NCI-H2171 treated with DMSO at 0.1 percent for 48 hours (cell line): ENCODE results near the gene SBNO2.

ENCODE experiments used
- DNase-seq: peaks from one replicate; lab custom pipeline; 2025; lab: John Stamatoyannopoulos, UW

The SBNO2 gene

DNA sequence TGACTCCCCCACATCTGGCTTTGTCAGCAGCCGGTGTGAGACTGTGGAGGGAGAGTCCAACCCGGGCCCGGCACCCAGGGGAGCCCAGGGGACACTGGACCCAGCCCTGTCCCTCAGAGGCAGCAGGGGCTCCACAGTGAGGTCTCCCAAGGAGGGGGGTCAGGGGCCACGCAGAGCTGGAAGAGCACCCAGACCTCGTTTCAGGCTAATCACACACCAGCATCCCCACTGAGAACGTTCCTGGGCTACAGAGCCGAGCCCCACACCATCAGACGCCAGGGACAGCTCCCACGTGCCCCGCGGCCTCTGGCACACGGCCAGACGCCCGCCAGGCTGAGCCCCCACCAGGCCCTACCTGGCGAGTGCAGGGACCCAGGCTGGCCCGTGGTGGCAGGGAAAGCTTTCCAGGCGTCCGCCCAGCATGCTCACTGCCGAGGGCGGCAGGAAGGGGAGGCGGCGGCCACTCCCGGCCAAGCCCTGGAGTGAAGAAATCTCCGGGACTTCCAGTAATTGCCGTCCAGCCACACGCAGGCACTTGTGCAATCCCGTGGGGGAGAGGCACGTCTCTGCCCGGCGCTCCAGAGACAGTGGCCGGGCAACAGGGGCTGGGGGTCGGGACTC is 19.2 kb downstream of the SBNO2 start:
- DNase-seq = no peak

DNA sequence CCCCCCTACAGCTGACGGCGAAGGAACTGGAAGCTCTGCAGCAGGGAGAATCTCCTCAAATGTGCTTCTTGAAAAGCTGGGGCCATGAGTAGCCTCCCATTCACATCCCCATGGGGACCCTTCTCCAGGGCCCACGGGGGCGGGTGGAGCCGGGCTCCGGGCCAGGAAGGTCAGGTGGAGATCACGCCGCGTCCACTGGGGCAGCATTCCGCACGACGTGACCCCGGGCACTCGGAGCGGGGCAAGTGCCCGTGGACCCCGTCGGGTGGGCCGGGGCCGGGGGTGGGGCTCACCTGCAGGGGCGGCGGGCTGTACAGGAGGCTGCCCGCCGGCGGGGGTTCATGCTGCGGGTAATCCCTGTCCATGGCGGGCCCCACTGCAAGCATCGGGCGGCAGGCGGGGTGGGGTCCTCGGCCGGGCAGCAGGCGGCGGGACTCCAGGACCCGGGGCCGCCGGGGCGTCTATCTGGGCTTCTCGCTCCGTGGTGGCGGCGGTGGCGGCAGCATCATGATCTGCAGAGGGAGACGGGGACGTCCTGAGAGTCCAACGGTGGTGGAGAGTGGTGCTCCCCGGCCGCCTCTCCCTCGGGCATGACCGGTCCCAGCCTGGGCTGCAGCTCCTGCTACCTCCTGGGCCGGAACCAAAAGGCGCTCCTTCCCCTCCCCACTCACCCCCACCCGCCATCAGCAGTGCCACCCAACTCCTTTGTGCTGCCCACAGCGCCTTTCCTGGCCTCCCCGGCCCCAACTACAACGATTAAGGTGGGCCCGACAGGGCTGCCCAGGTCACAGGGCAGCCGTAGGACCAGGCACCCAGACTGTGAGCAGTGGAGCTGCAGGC is 20.0 kb downstream of the SBNO2 start:
- DNase-seq = no peak

DNA sequence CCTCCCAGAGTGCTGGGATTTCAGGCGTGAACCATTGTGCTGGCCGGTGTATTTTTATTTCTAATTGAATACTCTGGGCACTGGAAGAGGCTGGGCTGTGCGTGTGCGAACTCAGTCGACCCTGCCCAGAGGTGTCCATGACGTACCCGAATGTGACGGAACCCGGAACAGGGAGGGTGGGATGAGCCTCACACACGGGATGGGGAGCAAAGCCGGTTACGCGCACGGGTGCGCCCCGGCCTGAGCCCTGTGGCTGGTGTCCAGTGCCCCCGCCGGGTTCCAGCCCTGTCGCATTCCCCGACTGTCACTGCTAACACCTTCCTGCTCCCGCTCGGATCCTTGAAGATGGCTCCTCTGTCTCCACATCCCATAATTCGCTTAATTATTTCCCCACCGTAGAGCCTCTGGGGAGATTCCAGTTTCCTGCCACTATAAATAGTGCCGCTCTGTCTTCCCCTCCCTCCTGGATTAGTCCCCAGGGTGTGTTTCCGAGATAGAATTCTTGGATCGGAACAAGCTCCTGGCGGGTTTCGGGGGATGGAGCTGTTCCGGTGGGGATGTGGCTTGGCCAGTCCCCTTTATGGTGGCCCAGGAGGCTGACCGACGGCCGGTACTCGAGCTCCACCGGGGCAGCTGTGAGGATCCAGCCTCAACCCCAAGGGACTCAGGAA is 22.0 kb downstream of the SBNO2 start:
- DNase-seq = no peak

DNA sequence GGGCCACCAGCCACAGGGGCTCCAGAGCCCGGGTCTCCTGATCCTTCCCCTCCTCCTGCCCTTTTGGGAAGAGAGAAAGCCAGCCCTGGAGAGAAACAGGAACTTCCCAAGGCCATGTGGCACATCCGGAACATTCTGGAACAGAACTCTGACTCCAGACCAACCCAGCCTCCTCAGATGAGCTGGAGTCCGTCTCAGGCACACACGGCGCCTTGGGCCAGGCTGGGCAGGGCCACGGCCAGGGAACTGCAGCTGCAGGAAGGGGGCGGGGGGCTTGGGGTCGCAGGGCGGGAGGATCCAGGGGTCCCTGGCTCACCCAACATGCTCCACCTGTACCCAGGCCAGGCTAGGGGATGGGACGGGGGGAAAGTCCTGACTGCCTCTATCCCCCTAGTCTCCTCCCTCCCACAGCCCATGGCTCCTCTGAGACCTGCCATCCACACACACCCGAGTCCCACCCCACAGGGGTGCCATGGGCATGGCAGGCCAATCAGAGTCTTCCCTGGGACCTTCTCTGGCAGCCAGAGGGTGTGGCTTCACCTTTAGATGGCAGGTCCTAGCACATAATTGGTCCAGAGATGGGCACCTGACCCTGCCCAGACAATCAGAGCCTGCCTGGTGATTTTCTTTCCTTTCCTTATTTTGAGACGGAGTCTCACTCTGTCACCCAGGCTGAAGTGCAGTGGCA is 22.9 kb downstream of the SBNO2 start:
- DNase-seq = no peak

DNA sequence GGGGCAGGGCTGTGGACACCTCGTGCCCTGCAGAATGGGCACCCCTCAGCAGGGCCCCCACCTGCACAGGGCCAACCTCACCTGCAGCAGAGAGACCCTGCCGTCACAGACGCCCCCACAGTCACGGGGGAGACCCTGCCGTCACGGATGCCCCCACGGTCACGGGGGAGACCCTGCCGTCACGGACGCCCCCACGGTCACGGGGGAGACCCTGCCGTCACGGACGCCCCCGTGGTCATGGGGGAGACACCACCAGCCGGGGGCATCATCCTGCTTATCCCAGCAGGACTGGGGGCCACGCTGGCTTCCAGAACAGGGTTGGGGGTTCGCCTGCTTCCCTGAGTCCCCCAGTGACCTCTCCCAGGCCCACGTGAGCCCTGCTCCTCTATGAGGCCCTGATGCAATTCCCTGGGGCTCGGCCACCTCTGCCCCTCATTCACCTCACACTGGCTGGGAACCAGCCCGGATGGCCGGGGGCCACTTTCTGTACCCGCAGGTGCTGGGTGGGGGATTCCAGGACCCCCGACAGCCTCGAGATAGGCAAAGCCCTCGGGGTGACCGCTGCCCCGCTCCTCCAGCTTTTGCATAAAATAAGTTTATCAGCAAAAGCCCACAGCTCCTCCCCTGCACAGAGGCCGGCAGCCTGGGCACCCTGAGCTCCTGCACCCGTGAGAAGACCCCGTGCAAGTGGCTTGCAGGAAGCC is 23.6 kb downstream of the SBNO2 start:
- no peak for DNase-seq

DNA sequence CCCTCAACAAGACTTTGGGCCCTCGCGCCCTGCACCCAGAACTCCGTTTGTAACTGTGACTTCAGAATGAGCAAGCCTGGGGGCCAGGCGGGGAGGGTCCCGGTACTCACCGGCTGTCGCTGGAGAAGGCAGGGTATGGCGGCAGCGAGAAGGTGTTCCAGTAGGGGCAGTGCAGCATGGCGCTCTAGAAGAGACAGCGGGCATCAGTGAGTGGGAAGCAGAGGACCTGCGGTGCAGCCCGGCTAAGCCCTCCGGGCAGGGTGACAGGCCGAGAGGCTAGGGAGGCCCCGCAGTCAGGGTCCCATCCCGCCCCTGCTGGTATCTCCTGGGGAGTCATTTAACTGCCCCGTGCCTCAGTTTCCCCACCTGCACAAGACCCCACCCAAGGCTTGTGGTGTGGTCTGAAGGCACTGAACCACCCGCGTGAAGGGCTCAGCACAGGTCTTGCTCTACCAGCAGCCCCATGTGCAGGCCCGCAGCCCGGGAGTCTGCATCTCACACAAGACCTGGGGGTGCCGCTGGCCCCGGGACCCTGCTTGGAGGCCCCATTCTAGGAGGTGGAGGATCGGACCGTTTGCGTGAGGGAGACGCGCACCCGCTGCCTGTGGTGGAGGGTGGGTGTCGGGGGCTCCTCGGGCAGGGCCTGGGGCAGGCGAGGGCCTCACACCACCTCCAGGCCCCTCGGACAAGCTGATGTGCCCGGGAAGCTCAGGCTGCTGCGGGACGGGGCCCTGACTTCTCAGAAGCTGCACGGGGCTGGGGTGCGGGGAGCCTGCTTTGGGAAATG is 24.6 kb downstream of the SBNO2 start:
- no peak for DNase-seq

DNA sequence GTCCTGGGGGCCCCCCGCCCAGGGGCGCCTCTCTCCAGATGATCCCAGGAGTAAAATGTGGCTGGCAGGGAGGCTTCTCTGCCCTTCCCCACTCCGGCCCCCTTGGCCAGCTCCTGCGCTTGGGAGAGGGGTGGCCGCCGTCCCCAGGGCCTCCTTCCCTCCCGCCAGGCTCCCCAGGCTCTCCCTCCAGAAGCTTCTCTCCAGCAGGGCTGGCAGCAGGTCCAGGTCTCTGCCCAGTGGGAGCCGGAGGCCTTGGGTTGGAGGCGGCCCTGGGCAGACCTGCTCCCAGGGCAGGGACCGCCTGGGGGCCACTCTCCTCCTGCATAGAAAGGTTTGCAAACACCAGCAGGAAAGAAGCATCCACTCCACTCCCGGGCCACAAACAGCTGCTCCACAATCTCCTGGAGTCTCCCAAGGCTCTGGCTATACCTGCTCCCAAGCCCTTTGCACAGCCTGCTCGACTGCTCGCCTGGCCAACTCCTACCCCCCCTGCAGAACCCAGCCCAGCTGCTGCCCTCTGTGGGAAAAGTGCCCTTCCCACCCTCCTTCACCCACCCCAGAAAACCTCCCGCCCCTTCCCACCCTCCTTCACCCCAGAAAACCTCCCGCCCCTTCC is 26.0 kb downstream of the SBNO2 start:
- DNase-seq = no peak

DNA sequence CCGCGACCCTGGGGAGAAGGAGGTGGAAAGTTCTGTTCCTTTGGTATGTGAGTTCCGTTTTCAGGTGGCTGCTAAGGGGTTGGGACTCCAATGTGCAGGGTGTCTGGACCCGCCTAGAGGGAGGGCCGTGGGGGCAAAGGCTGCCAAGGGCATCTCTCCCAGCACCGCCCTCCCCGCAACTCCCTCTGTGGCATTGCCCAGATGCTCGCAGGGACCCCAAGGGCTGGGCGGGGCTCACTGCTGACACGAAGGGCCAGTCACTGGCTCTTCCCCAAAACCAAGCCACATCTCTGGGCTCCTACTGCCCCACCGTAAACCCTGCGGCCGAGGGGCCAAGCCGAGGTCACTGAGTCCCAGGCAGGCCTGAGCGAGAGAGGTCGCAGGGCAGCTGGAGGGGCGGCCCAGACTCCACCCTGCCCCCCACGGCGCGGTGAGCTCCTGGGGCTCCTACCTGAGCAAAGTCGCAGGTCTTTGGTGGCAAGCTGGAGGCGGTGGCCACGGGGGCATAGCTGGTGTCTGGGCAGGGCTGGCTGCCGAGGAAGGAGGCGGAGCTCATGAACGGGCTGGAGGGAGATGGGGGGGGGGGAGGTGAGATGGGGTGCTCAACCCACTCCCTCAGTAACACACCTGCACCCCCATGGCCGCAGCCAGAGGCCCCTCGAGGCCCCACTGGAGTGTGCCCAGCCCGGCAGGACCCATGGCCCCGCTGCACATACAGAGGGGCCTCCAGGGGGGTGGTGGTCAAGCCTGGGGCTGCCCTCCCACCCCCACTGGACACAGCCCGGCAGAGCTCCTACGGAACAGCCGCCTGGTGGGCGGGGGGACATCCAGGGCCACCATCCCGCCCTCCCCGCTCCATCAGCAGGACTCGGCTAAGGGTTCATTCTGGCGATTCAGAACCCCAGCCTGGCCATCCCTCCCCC is 26.9 kb downstream of the SBNO2 start:
- no peak for DNase-seq

DNA sequence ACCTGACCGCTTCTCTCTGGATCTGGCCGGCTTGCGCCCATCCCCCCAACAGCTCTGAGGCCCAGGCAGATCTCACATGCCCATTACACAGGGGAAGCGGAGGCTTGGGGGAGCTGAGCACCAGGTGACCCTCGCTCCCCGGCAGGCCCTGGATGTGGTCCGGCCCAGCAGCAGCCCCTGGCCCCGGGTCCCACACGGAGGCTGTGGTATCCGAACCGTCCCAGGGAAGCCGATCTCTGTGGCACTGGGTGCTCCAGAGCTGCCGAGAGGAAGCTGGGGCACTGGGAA is 27.7 kb downstream of the SBNO2 start:
- no peak for DNase-seq

DNA sequence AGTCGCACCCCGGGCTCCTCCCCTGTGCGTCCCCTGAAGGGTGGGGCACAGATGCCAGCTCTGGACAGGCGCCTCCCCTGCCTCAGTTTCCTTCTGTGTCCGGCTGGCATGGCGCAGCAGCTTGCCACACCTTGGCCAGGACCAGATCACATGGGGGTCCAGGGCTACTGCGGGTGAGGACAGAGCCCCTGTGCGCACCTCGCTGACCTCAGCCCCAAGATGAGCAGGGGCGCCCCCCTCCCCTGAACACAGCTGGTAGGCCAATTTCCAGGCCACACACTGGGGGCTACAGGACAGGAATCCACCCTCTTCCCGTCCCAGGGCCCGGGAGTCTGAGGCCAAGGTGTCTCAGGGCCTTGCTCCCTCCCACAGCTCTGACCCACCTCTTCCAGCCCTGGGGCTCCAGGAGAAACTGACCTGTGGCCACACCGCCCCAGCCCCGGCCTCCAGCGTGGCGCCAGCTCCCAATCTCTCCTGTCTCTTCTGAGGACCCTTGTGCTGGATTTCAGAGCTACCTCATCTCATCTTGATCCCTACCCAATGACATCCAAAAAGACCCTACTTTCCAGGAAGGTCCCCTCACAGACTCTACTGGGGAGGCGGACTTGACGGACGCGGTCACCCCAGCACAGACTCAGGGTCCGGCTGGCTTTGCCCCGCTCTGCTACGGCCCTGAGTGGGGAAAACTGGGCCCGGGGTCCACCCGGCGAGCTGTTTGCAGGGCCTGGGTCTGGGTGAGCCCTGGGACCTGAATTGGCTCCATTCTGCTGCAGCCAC is 28.2 kb downstream of the SBNO2 start:
- no peak for DNase-seq

DNA sequence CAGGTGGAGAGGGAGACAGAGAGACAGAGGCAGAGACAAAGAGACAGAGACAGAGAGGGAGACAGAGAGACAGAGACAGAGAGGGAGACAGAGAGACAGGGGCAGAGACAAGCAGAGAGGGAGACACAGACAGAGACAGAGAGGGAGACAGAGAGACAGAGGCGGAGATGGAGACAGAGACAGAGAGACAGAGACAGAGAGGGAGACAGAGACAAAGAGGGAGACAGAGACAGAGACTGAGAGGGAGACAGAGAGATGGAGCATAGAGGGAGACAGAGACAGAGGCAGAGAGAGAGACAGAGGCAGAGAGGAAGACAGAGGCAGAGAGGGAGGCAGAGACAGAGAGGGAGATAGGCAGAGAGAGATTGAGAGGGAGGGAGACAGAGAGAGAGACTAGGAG is 29.3 kb downstream of the SBNO2 start:
- no peak for DNase-seq

DNA sequence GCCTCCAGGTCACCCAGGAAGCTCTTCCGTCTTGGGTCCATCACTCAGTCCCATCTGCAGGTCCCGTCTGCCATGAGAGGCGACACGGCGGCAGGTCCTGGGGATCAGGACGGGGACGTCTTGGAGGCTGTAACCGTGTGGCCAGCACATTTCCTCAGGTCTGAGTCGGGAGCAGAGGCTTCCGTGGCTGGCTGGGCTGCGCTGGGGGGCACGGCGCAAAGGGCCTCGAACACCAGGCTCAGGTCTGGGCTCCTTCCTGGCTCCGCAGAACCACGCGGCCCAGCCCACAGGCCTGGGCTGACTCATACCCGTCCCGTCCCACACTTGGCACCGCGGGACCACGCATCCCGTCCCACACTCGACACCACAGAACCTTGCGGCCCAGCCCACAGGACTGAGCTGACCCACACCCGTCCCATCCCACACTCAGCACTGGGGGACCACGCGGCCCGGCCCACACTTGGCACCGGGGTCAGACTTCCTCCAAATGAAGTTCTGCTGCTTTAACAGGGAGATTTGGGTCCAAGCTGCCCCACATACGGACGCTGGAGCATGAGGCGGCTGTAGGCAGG is 30.2 kb downstream of the SBNO2 start:
- no peak for DNase-seq

DNA sequence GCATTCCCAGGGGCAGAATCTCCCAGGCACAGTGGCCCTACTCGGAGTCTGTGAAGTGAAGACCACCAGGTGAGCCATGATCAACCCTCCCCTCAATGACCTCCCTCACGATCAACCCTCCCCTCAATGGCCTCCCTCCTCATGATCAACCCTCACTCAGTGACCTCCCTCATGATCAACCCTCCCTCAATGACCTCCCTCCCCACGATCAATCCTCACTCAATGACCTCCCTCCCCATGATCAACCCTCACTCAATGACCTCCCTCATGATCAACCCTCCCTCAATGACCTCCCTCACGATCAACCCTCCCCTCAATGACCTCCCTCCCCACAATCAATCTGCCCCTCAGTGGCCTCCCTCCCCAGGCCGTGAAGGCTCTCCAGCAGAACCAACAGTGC is 32.1 kb downstream of the SBNO2 start:
- no peak for DNase-seq

DNA sequence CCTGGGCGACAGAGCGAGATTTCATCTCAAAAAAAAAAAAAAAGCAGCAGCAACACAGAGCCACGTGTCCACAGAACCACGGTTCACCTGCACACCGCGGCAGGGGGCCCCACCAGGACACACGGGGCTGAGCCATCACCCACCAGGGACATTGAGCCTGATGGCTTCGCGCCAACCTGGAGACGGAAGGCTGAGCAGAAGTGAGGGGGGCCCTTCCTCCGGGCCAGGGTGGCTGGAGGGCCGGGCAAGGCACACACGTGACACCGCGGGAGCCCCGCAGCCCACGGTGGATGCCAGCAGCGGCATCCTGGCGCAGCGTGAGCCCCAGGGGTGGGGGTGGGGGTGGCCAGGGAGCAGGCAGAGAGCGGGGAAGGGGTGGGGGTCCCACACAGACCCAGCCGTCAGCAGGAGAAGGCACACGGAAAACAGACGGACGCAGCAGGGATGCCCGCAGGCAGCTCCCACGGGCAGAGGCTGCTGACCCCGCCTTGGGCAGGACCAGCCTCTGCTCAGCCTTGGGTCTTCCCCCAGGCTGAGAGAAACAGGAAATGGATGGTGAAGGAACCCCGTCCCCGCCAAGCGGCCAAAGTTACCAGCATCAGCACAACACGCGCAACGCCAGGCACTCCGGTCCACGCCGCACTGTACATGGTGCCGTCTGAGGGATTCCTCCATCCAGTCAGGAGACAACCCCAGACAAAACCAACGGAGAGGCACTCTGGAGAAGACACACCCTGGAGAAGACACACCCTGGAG is 33.6 kb downstream of the SBNO2 start:
- no peak for DNase-seq

DNA sequence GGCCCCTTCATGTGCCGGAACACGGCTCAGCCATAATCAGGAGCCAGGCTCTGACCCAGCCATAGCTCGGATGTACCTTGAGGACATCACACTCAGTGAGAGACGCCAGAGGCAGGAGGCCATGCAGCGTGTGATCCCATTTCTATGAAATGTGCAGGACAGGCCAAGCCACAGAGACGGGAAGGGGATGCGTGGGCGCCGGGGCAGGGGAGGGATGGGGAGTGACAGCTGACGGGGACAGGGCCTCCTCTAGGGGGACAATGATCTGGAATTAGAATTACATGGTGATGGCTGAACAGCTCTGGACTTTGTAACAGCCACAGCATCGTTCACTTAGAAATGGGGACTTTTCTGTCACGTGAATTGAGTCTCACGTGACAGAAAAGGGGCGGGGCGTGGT is 34.9 kb downstream of the SBNO2 start:
- DNase-seq = no peak

DNA sequence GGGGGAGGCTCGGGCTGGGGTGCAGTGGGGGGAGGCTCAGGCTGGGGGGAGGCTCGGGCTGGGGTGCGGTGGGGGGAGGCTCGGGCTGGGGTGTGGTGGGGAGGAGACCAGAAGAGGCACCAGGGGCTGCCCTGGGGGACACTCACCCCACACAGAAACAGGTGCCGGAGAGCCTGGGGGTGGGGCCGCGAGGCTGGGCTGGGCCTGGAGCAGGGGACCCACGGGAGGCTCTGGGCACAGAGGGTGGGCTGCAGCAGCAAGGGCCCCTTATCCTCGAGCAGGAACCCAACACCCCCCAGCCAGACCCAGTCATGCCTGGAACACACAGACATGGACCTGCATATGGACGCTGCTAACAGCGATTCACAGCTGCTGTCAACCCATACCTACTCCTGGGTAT is 35.9 kb downstream of the SBNO2 start:
- DNase-seq = no peak

DNA sequence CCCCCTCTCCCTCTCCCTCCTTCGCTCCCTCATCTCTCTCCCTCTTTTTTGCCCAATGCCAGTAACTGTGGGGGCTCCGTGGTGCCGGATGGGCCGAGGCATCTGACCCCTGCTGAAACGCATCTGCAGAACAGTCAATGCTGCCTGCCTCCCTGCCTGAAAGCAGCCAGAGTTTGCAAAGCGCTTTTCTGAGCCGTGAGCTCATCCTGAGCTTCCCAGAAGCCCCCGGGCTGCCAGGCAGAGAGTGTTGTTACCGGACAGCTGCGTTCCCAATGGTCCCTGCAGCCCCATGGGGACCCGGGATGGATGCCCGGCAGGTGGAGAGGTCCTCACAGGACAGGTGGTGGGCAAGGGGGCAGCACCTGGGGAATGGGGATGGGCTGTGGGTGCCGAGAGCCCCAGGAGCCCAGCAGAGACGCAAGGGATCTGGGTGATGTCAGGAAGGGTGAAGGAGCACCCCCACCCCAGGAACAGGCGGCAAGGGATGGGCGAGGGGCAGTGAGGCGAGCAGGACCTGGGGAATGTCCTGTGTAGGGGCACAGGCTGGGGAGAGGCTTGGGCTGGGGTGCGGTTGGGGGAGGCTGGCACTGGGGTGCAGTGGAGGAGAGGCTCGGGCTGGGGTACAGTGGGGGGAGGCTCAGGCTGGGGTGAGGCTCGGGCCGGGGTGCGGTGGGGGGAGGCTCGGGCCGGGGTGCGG is 37.3 kb downstream of the SBNO2 start:
- no peak for DNase-seq
